Medulla oblongata (tissue), 1 donor: ENCODE measurements around the gene FCRL1.
A peak's percentile ranks its signal among the peaks of the same experiment; 100 is the strongest.

ENCODE experiments used
- DNase-seq: peaks from one replicate; pipeline ENCODE4 v3.0.0-alpha.2; 2015; ENCODE audit errors: extremely low spot score

Gene FCRL1

DNA sequence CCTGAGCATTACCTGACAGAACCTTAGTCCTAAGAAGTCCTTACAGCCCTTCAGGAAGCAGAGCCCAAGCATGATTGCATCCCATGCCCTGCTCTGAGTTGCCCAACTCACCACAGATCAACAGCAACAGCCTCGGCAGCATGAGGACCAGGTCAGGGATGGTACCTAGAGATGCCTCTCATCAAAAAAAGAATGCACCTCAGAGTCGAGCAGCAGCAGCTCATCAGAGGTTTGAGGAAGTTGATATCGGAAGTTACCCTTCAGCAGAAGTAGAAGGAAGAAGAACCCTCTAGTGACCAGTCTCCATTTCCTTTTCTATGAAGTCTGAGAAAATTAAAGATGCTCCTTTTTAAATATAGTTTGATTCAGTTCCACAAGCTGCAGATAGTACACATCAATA, at the start of gene FCRL1:
TSS of gene FCRL1 (minus strand) at position 225 of the 400 bp plus-strand sequence. CDS start at position 142, 83 bp downstream.
- peak; percentile 31 for DNase-seq

- no peak for DNase-seq
Observed at GRCh38 chr1:157868654-157869053, 48.7 kb upstream of the FCRL1 start.

GRCh38 chr1:157862114-157863070, 42.5 kb upstream of the FCRL1 start:
- DNase-seq: no peak

DNA sequence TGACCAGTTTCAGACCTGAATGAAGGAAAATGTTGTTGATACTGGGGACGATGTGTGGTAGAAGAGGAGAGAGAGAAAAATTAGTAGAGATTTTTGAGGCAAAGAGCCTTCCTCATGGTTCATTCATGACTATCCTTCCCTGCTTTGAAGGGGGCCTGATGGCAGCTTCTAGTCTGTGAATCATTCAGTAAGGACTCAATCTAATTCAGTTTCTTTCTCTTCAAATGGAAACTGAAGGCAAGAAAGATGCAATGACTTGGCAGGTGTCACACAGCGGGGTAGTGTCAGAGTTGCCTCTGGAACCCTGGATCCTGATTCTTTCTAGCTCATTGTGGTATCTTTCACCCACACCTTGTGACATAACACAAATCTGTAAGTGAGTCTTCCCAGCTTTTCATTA, 36.6 kb upstream of the FCRL1 start:
- no peak for DNase-seq

GRCh38 chr1:157852476-157852875, 32.6 kb upstream of the FCRL1 start:
- no peak for DNase-seq

GRCh38 chr1:157849229-157849875, 29.4 kb upstream of the FCRL1 start:
- peak; percentile 59 for DNase-seq

DNA sequence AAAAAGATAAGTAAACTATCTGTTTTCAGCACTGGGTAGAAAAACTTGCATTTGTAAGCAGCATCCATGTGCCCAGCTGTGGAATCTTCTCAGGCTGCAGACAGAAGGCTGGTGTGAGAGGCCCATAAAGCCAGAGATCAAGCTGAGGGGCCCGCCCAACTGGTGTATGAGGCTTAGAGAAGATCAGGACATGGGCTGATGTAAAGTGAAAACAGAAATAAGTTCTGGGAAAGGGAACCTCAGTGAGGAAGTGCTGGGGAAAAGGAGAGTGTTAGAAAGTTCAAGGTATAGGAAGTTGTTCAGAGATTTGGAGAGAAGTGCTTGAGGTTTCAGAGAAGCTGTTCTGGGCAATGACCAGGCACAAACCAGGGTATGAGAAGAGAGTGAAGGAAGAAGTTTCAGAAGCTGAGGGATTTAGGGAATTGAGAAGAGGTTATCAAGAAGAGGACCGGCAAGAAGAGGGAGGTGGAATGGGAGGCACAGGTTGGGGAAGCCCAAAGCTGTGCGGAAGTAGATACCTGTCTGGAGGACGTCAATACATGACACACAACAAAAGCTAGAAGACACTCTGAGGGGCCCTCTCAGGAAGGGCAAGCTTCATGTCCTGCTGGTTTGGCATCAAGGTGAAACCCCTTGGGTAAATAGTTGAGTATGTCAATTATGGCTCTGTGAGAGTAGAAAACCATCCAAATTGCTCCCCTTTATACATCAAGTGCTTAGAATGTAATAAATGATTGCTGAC, 24.3 kb upstream of the FCRL1 start:
- peak; percentile 70 for DNase-seq

GRCh38 chr1:157842939-157843338, 23.0 kb upstream of the FCRL1 start:
- no peak for DNase-seq

DNA sequence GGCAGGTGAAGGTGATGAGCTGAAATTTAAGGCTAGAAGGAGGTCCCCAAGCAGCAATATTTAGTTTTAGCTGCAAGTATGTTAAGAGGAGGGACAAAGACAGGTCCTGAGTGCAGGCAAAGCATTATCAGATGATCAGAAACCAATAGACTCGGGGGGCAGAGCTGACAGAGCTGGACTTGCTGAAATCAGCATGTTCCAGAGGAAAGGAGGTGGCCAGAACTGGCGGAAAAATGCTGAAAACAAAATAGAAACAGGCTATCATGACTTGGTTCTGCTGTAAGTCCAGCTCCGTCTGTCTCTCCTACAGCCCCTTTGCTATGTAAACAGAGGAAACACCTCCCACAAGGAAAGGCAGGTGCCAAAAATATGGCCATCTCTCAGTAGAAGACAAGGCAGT, 21.8 kb upstream of the FCRL1 start, which contains the start of gene CD5L:
TSS of gene CD5L (minus strand) at position 101 of the 400 bp plus-strand sequence. CDS start 107 bp downstream, outside the sequence.
- no peak for DNase-seq

GRCh38 chr1:157838966-157839365, 19.0 kb upstream of the FCRL1 start:
- no peak for DNase-seq

- DNase-seq: no peak
Observed at GRCh38 chr1:157834430-157834829, 14.5 kb upstream of the FCRL1 start.

DNA sequence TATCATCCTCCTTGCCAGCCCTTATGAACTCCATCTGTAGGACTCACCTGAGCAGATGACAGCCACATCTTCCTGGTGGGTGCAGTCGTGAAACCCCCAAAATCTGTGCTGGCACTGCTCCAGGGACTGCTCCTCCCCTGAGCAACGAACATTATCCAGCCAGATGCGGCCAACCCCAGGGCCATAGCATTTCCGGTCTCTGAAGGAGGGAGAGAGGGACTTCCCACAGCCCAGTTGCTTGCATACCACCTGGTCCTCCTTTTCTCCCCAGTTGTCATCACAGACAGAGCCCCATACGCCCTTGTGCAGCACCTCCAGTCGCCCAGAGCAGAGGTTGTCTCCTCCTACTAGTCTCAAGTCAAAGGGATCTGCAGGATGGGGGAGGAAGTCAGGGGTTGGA, 13.2 kb upstream of the FCRL1 start:
- DNase-seq: no peak

GRCh38 chr1:157831968-157832626, 12.2 kb upstream of the FCRL1 start:
- DNase-seq: no peak

- no peak for DNase-seq
Observed at GRCh38 chr1:157830887-157831286, 11.0 kb upstream of the FCRL1 start.

DNA sequence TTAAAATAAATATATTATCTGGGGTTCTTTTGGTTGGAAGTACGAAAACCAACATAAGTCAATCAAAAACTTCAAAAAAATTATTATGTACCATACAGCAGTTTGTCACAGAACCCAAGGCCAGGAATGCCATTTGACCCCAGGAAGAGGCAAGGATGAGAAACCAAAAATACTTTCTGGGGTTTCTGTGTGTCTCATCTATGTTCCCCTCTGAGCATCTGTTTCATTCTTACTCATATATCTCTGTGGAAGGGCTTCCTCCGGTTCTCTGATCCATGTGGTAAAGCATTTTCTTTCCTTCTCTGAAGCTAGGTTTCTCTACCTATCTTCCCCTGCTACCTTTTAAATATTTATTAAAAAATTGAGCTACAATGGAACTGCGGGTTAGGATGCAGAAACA, 9.8 kb upstream of the FCRL1 start:
- peak; percentile 6 for DNase-seq

DNA sequence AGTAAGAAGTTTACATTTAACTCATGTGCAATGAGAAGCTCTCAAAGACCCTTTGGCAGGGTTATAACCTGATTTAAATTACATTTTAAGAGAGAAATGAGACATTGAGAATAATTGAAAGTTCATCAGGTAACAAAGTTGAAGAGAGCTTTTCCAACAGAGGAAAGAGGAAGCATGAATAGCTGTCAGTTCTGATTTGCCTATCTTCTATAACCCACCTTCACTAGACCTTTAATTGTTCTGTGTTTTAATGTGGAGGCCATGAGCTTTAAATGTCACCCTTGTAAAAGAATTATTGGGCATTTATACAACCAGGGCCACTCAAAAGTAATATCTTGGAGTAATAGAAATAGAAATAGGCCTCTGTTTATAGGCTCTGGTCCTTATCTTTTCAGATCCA, 9.3 kb upstream of the FCRL1 start:
- DNase-seq: no peak

- DNase-seq: no peak
Observed at GRCh38 chr1:157820299-157820698, 379 bp upstream of the FCRL1 start.

- DNase-seq: no peak
Observed at GRCh38 chr1:157819215-157819614, 705 bp downstream of the FCRL1 start.

GRCh38 chr1:157813269-157813668, 6.7 kb downstream of the FCRL1 start:
- no peak for DNase-seq

GRCh38 chr1:157806431-157807149, 13.3 kb downstream of the FCRL1 start:
- no peak for DNase-seq

DNA sequence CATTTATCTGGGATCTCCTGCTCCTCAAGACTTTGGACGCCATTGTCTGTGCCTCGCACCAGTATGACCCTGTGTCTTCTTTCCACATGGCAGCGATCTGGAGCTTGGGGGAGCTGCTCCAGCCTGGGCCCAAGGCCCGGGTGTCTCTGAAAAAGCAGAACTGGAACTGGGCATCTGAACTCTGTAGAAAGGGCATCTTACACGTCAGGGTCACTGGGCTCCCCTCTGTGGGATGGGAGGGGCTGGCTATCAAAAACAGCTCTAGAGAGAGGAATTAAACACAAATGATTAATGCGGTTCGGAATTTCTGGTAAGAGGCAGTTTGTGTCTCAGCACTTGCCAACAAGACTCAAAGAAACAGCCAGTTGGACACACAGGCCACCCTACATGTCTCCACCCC, 16.1 kb downstream of the FCRL1 start:
- peak; percentile 42 for DNase-seq
